ENCODE data around the gene SRPRB.

Gene SRPRB

DNA sequence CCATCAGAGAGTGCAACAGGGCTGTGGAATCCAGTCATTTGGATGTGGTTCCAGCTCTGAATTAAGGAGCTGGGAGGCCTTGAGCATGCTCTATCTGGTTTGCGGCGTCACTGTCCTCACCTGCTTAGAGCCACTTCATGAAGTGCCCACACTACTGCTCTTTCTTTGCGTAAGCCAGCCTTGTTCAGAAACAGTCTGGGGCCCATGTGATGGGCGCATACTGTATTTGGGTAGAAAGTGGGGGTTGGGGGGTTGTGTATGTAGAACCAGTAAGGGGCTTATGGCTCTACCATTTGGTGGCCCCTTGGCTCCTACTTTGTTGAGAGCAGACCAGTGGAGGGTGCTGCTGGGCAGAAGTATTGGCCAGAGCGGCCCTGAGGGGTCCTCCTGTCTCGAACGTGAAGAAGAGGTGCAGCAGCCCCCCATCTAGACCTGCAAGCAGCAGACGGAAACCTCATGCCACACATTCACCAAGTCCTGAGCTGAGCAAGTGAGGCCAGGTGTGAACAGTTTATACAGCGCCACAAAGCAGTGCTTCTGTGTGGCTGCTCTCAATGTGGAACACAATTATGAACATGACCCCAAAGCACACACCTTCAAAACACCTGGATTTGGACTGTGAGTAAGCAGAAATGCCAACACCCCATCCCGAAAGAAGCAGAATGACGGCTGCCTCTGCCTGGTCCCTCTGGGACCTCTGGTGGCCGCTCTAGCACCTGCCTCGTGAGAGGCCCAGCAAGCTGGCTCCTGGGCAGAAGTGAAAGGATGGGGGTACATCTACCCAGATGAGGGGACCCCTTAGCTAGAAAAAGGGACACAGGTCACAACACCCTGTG is 26.6 kb downstream of the SRPRB start:
- Mint-ChIP-seq H3K27me3 (ENCODE audit: low read depth) (no peaks in the 10 kb centered on the region), H3K4me1 (no peaks in the 10 kb centered on the region), H3K9me3 (no peaks in the 10 kb centered on the region), H3K27ac (no peak overlapping the region), H3K36me3 (ENCODE audit: low read depth) (no peaks in the 10 kb centered on the region), H3K4me3 (no peak overlapping the region)
- TF ChIP-seq, protein P1, sequence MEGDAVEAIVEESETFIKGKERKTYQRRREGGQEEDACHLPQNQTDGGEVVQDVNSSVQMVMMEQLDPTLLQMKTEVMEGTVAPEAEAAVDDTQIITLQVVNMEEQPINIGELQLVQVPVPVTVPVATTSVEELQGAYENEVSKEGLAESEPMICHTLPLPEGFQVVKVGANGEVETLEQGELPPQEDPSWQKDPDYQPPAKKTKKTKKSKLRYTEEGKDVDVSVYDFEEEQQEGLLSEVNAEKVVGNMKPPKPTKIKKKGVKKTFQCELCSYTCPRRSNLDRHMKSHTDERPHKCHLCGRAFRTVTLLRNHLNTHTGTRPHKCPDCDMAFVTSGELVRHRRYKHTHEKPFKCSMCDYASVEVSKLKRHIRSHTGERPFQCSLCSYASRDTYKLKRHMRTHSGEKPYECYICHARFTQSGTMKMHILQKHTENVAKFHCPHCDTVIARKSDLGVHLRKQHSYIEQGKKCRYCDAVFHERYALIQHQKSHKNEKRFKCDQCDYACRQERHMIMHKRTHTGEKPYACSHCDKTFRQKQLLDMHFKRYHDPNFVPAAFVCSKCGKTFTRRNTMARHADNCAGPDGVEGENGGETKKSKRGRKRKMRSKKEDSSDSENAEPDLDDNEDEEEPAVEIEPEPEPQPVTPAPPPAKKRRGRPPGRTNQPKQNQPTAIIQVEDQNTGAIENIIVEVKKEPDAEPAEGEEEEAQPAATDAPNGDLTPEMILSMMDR (IDR thresholded peaks at IDR 0.05; ENCODE audit: unreplicated experiment in 3 of 3) = no peak

DNA sequence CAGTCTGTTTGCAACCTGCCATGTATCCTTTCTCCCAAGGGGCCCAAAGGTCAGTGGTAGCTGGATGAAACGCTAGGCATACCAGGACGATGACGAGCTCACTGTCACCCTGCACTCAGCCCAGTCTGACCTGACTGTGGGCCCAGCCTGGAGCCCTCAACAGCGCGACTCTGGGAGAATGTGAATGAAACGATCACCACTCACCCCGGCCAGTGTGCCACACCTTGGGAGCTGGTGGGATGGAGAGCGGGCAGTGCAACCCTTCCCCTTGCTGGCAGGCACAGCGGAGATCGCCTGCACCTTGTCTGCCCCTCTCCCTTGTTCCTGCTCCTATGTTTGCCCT is 27.2 kb downstream of the SRPRB start:
- Mint-ChIP-seq H3K9me3 (no peaks in the 10 kb centered on the region), H3K4me1 (no peaks in the 10 kb centered on the region), H3K4me3 (no peak overlapping the region), H3K27ac (no peak overlapping the region), H3K36me3 (ENCODE audit: low read depth) (no peaks in the 10 kb centered on the region), H3K27me3 (ENCODE audit: low read depth) (no peaks in the 10 kb centered on the region)
- TF ChIP-seq, protein P1 (IDR thresholded peaks at IDR 0.05; ENCODE audit: unreplicated experiment in 3 of 3) = no peak

DNA sequence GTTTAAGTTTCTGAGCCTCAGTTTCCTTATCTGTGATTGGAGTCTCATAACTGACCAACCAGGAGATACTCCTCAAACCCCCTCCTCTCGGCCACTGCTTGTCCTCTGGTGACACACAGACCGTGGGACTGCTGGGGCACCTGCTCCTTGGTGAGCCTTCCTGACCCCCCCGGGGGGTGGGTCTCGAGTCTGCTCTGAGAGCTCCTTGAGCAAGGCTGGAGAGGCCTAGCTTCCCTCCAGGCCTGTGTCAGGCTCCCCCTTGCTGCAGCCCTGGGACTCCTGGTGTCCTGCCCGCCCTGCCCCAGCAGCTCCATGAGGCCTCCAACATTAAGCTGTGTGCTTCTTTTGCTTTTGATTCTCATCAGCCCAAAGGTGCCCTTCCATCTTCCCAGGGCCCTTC is 27.7 kb downstream of the SRPRB start:
- H3K9me3 Mint-ChIP-seq = no peaks in the 10 kb centered on the region
- TF ChIP-seq, protein P1 (IDR thresholded peaks at IDR 0.05; ENCODE audit: unreplicated experiment in 3 of 3) = no peak
- H3K27me3 Mint-ChIP-seq (ENCODE audit: low read depth) = no peaks in the 10 kb centered on the region
- no peaks in the 10 kb centered on the region for H3K4me1 Mint-ChIP-seq
- no peaks in the 10 kb centered on the region for H3K36me3 Mint-ChIP-seq (ENCODE audit: low read depth)
- no peak overlapping the region for H3K27ac Mint-ChIP-seq
- H3K4me3 Mint-ChIP-seq = no peak overlapping the region

DNA sequence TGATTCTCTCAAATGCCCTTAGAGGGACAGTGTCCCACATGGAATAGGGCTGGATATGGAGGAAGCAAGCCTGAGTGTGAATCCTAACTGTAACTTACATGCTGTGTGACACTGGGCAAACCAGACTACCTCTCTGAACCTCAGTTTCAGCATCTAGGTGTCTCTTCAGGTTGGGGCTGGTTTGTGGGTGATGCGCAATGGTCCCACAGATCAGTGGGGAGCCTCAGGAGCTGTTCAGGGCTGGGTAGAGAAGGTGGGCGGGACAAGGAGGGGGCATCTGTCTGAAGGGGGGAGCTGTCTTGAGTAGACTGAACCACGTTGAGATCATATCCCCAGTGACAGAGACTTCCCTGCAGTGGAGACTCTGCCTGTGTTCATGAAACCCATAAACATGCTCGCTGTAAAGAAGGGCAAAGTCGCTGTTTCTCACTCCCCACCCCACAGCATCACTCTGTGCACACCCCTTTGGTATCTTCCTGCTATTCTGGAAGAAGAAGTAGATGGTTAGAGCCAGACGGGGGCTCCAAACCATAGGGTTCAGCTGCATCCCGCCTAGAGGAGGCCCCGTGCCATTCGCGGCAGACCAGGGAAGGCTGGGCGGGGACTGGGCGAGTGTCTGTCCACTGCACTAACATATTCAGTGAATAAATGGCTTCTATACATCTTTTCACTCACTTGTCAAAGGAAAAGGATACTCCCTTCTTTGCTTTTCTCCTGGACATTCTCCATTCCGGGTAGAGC is 28.4 kb downstream of the SRPRB start:
- no peaks in the 10 kb centered on the region for H3K27me3 Mint-ChIP-seq (ENCODE audit: low read depth)
- no peaks in the 10 kb centered on the region for H3K4me1 Mint-ChIP-seq
- H3K4me3 Mint-ChIP-seq = no peak overlapping the region
- TF ChIP-seq, protein P1 (IDR thresholded peaks at IDR 0.05; ENCODE audit: unreplicated experiment in 3 of 3) = no peak
- no peak overlapping the region for H3K27ac Mint-ChIP-seq
- H3K9me3 Mint-ChIP-seq = no peaks in the 10 kb centered on the region
- H3K36me3 Mint-ChIP-seq (ENCODE audit: low read depth) = no peaks in the 10 kb centered on the region

DNA sequence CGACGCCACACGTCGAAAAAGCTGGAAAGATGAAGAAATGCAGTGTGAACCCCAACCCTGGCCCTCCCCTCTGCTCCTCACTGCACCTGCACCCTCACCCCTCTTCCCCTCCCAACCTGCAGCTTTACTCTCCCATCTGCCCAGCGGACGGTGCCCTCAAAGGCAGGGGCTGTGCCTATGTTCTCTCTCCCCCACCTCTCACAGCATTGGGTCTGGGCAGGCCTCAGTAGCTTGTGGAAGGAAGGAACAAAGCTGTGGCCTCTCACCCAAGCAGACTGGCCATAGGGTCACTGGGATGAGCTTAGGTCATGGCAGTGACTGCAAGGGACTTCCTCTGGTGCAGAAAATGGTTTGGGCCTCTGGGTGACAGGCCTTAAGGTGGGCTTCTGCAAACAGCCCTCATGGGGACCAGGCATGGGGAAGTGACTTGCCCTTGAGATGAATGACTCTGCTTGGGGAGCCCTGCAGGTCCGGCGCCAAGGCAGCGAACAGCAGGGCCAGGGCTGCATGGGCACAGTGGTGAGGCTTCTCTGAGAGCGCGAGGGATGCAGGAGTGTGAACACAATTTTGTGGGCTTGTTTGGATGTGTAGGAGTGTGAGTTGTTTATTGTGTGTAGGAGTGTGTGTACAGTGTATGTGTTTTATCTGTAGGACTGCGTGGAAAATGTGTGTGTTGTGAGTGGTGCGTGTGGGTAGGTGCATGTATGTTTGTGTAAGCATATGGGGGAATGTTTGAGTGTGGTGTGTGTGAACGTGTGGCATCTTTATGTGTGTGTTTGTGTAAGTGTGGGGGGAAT is 29.2 kb downstream of the SRPRB start:
- no peaks in the 10 kb centered on the region for H3K4me1 Mint-ChIP-seq
- H3K4me3 Mint-ChIP-seq = no peak overlapping the region
- no peak overlapping the region for H3K27ac Mint-ChIP-seq
- no peaks in the 10 kb centered on the region for H3K36me3 Mint-ChIP-seq (ENCODE audit: low read depth)
- no peaks in the 10 kb centered on the region for H3K9me3 Mint-ChIP-seq
- no peaks in the 10 kb centered on the region for H3K27me3 Mint-ChIP-seq (ENCODE audit: low read depth)
- TF ChIP-seq, protein P1 (IDR thresholded peaks at IDR 0.05; ENCODE audit: unreplicated experiment in 3 of 3) = no peak

Data from nephron (organoid).